Left colon (tissue), 2 donors: ENCODE data around the gene KRT40. TPM values are rescaled to one million over a fixed set of nuclear protein-coding genes. Genes with fewer than 3 reads are reported as not detected.
"Not testable (repeated sequence)": the region's sequence is repeated elsewhere in the genome, so short reads cannot be mapped to it uniquely, and the experiment has no call there.

ENCODE experiments used
- ATAC-seq: fragments of 200-7000 bp; cut with Tn5 transposase; one replicate; pipeline ENCODE4 v1.9.1; 2020; ENCODE audit warnings: mild to moderate bottlenecking, moderate library complexity
- DNase-seq, 2 donors: peaks; one replicate each; pipeline ENCODE4 v3.0.0-alpha.2; 2020
- intact Hi-C, 2 donors: fragments of 100-400 bp; cut with DNase I in 1 of 2; cut with micrococcal nuclease in 1 of 2; formaldehyde crosslinking; loops; one replicate each; pipeline versions ENCODE4 v1.11.2 to v1.14.0; 2022; cut with DNase I, micrococcal nuclease
- total RNA-seq, 2 donors: library from RNA; stranded (reverse); fragmentation: NEBNext Ultra II Directional; extraction: Animal tissue kit (Norgen Biotek cat#: 25700); gene quantifications; one replicate each; pipeline ENCODE4 v1.2.1, GENCODE V29; 2021
- donor health status: DM: no; HTN: no; CAD: no.
- donor health status: DM: yes; HTN: yes; CAD: no.

KRT40 gene
- total RNA-seq, 2 donors from 2014 or later: 0.21 to 0.39 TPM

DNA sequence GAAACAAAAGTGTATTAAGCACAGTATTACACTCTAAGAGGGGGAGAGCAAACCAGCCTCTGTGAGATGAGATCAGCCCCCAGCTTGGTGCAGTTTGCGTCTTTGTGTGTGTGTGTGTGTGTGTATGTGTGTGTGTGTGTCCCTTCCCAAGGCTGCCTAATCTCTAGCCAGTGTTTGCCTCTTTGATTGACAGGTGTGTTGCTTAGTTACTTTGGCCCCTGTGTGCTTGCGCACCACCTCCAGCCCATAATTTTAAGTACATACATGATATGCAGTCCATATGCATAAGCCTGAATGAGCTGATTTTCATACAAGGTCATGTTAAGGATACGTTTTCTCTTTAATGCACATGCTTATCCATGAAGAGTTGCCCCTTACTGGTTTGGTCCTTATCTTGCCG is 17.7 kb upstream of the KRT40 start:
- ATAC-seq: no peak
- DNase-seq: no peak
- intact Hi-C loops: no loop called here

DNA sequence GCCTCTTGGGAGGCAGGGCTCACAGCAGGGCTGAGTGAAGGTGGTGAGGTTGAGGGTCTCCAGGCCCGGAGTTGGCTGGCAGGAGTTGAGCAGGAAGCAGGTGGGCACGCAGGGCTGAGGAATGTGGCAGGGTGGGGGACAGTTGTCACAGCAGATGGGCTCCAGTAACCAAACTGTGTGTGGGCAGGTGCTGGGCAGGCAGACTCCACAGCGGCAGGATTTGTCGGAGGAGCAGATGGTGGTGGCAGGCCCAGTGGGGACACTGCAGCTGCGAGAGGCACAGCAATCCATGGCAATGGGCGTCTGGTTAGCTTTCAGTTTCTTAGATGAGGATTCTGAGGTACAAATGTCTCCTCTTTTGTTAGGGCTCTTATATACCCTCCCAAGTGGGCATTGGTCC is 15.4 kb upstream of the KRT40 start, which contains the start of gene KRTAP3-2:
TSS of gene KRTAP3-2 (minus strand) at position 344 of the 400 bp plus-strand sequence. CDS start at position 291, 53 bp downstream.
- intact Hi-C loops, ATAC-seq, DNase-seq: not testable (repeated sequence)

DNA sequence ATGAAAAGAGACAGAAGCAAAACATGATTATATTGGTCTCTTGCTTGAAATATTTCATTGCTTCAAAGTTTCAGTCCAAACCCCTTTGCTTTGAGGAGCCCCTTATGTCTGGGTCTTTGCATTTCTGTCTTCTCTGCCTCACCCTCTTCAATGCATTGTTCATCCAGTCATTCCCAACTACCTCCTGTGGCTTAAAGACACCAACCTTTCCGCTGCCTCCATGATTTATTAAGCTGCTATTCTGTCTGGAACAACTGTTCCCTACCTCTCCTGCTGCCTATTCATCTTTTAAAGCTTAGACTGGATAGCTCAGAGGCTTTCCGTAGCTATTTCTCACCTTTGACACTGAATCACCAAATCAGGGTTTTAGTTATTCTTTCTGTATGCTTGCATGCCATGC is 13.2 kb upstream of the KRT40 start:
- intact Hi-C loops: no loop called here
- no peak for ATAC-seq

DNA sequence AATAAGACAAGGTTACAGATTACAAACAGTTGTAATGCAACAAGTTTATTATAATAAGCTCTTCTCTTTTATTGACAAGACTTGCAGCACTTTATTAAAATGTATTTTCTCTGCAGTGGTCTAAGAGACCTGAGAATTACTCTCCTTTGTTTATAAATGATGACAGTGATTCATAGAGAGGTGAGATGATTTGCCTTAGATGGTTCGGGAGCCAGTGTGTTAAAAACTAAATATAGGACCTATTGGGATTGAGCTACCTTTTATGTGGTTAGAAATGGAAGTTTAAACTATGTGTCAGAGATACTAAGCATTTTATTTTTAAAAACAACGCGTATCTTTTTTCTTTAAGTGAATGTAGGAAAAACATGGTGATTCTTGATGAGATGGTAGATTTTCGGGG is 12.7 kb upstream of the KRT40 start:
- ATAC-seq (no peak), DNase-seq (no peak)
- intact Hi-C loops: no loop called here

More for the DNA sequence above, 13.2 kb upstream of the KRT40 start:
- no peak for DNase-seq

DNA sequence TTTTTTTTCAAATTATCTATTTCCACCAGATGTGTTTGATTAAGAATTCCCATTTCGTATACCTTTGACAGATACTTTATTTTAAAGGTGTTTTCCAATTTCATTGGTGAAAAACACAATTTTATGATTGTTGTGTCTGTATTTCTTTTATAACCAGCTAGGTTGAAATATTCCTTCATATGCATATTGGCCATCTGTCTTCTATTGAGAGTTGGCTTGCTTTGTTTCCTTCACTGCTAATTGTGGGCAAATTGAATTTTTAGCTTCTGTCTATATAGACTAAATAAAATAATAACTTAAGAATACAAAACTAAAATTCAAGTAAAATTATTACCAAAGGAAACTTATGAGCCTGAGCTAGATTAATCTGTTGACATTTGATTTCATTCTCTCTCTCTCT is 11.0 kb upstream of the KRT40 start:
- intact Hi-C loops: no loop called here
- no peak for ATAC-seq
- no peak for DNase-seq

DNA sequence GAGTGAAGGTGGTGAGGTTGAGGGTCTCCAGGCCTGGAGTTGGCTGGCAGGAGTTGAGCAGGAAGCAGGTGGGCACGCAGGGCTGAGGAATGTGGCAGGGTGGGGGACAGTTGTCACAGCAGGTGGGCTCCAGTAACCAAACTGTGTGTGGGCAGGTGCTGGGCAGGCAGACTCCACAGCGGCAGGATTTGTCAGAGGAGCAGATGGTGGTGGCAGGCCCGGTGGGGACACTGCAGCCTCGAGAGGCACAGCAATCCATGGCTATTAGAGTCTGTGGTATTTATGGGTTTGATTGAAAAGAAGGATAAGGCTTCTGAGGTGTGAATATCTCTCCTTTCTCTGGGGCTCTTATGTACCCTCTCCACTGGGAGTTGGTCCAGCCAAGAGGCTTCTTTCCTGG is 9.7 kb upstream of the KRT40 start, which contains the start of gene KRTAP3-3:
TSS of gene KRTAP3-3 (minus strand) at position 326 of the 400 bp plus-strand sequence. CDS start at position 259, 67 bp downstream.
- intact Hi-C loops: no loop called here
- ATAC-seq (no peak), DNase-seq (no peak)

DNA sequence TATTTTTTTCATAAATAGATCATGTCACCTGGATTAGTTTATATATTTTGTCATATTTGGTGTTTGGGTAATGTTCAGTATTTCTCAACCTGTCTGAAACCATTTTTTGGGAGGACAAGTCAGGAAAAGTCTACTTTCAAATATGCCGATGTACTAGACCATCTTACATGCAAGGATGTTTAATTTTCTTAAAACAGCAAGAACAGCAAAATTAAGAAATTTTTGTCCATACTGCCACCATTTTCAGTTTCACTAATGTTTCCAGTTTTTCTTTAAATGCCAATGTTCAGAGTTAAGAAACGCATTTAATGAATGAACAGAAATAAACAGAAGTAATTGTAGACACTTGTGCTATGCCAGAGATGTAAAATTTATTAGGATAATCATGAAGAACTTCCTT is 9.0 kb upstream of the KRT40 start:
- intact Hi-C loops: no loop called here
- DNase-seq (no peak), ATAC-seq (no peak)

DNA sequence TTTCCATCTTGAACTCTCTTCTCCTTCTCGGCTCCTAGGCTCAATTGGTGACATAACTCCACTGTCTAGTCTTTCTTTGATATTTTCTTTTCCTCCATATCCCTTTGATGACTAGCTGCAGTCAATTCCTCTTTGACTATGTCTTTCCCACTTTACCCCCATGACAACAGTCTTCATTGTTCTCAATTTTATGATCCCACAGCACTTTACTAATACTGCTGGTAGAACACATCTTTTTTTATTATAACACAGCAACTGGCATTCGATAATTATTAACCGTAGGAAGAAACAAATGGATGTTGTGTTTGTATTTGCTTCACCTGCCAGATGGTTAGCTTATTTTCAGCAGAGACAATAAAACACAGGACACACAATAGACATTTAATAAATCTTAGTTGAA is 8.5 kb upstream of the KRT40 start:
- DNase-seq: no peak
- ATAC-seq: peak; percentile 65
- intact Hi-C loops: no loop called here

DNA sequence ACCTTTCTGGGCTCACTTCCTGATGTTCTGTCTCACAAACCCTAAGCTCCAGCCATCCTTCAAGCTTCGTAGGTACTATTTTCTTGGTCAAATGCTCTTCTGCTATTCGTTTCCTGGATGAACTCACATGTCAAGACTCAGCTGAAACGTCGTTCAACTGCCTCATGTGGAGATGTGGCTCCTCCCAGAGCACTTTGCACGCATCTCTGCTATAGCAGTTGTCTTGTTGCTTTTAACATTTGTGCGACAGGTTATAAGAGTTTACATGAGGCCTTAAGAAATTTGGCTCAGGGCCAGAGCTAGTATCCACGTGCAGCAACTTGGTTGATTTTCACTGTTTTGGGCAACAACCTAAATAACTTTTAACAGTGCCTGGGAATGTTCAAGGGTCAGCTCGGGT is 2.8 kb upstream of the KRT40 start:
- ATAC-seq (no peak), DNase-seq (no peak)
- intact Hi-C loops: no loop called here

DNA sequence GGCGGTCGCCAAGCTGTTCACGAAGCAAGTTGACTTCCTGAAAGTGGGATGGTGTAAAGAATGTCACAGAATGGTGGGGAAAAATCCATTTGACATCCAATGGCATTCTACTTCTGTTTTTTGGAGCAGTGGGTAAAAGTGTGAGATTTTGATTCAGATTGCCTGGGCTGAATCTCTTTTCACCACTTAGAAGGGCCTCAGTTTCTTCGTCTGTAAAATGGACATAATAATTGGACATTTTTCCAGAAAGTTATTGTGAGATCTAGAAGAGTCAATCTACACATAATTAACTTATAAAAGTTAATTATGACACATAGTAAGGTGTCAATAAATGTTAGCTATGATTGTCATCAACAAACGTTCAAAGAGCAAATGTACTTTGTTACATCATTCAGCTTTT is 3.0 kb downstream of the KRT40 start:
- DNase-seq (no peak), ATAC-seq (no peak)

DNA sequence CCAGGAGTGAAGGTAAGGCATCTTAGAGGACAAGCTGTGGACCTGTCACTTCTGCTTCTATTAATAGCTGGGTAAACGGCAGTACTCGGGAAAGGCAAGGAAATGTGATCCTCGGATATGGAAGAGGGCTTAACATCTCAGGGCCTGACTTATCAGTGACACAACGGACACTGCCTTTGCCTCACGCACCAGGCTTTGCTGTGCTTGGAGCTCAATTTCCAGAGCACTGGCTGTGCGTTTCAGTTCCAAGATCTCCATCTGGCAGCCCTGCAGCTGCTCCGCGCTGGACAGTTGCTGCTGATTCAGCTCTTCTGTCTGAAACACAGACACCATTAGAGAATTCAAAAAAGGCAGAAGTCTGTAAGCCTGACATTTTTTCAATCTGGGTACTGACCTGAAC is 3.5 kb downstream of the KRT40 start:
- ATAC-seq (no peak), DNase-seq (no peak)
- intact Hi-C loops: no loop called here

More for the DNA sequence above, 3.0 kb downstream of the KRT40 start:
- intact Hi-C loops: no loop called here

DNA sequence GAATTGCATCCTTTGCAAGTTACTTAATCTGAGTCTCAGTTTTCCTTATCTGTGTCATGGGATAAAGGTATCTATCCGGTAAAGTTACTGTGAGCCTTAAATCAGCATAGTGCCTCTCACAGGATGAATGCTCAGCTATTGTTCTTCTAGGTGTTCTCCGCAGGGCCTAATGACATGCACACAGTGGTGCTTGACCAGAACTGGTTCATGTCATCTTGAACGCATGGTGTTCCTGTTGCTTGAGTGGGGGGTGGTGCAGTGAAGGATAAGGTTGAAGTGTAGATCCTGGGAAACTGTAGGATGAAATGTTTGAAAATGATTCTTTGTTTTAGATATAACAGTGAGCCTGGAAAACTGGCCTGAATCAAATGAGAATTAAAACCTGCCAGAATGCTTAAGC is 4.0 kb downstream of the KRT40 start:
- no peak for ATAC-seq
- intact Hi-C loops: no loop called here
- DNase-seq: no peak

DNA sequence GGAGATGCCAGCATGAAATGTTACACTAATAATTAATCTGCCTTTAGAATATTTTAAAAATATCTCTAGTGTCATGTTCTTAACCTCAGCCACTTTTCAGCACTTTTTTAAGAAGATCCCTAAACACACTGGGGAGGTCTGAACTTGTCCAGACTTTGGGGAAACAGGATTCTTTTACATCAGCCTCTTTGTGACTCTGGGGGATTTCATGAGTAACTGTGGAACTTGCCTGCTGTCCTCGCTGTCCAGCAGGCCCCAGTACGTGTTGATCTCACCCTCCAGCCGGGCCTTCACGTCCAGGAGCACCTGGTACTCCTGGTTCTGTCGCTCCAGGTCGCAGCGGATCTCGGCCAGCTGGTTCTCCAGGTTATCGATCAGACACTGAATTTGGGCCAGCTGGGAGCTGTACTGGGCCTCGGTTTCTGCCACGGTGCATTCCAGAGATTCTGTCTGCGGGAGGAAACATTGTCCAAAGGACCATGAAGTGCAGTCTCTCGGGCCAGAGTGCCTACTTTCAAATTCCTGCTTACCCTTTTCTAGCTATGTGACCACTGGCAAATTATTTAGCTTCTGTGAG is 5.5 kb downstream of the KRT40 start:
- DNase-seq: no peak
- no peak for ATAC-seq
- intact Hi-C loops: no loop called here

DNA sequence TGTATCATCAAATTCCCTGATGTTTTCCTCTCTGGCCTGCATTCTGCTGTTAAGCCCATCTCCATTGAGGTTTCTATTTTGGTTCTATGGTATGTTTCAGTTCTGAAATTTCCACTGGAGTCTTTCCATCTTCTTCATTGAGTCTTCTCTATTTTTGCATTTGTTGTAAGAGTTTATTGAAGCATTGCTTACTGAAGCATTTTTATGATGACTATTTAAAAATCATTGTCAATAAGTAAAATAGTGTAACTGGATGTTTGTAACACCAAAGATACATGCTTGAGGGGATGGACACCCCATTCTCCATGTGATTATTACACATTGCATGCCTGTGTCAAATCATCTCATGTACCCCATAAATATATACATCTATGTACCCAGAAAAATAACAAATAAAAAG is 8.6 kb downstream of the KRT40 start:
- intact Hi-C loops: no loop called here
- ATAC-seq (no peak), DNase-seq (no peak)

DNA sequence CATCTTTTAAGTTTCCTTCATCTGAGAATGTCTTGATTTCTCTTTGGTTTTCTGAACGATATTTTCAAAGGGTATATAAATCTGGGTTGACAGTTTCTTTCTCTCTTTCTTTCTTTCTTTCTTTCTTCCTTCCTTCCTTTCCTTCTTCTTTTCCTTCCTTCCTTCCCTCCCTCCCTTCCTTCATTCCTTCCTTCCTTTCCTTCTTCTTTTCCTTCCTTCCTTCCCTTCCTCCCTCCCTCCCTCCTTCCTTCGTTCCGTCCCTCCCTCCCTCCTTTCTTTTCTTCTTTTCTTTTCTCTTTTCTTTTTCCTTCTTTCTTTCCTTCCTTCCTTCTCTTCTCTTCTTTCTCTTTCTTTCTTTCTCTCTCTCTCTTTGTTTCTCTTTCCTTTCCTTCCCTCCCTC is 9.8 kb downstream of the KRT40 start:
- DNase-seq (no peak), ATAC-seq (no peak)
- intact Hi-C loops: no loop called here

DNA sequence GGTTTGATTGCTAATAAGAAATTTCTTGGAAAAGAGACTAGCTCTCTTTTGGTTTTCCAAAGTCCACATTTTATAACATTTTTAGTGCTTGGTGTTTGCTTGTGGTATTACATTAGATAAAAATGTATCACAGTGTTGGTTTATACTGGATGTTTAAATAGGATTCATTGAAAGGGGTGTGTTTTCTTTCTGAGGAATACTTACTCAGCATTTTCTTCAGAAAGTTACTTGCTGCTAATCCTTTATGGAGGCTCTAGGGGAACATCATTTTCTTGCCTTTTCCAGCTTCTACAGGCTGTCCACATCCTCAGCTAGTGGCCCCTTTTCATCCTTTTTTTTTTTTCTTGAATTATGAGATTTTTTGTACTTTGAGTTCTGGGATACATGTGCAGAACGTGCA is 16.5 kb downstream of the KRT40 start:
- ATAC-seq (no peak), DNase-seq (no peak)
- intact Hi-C loops: no loop called here

DNA sequence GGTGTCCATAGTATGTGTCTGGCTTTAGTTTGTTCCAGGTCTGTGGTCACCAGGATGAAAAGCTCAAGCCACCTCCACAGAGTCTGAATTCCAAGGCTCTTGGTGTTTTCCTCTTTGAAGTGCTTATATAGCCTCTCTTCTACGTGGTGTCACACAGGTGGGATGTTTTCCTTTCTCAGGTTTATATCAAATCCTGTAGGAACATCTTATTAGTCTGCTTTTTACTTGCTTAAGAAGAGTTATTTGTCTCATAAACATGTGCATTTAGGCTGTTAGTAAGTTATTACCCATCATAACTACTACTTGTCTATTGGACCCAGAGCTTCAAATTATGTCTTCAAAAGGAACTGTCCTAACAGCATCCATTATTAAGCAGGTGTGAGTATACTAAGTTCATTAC is 17.3 kb downstream of the KRT40 start, which contains the start of gene KRT39:
TSS of gene KRT39 (minus strand) at position 101 of the 400 bp plus-strand sequence. CDS start at position 9, 92 bp downstream.
- intact Hi-C loops: no loop called here
- DNase-seq (no peak), ATAC-seq (no peak)

DNA sequence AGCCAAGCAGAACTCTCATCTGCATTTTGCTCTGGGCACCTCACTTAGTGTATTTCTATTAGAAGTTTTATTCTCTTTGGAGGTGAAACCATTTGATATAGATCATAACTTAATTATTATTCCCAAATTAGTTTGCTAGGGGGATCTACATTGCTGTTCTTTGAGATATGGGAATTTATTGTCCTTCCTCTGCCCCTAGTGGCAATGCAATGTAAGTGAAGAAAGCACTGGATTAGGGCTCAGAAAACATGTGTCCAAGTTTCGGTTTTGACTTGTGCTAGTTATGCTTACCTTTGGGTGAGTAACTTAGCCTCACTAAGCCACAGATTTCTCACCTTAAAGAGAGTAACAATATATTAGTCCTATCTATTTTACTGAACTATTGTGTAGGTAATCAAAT is 20.3 kb downstream of the KRT40 start:
- intact Hi-C loops: no loop called here
- DNase-seq: no peak
- ATAC-seq: peak; percentile 77

DNA sequence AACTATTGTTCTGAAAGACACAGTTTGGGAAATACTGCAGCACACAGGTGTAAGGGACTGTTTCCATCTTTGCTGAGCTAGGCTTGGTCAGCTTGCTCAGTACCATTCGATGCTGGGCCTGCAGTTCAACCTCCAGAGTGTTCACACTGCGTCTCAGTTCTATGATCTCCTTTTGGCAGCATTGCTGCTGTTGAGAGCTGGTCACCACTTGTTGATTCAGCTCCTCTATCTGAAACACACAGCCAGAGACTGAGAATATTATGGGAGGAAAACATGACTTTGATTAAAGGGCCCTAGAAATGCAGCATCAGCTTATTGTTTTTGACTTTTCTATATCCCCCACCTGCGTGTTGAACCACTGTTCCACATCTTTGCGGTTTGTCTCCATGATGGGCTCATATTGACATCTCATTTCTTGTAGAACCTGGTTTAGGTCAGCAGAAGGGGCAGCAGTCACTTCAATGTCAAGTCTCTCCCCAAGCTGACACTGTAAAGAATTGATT is 22.0 kb downstream of the KRT40 start:
- intact Hi-C loops: no loop called here
- DNase-seq: no peak
- ATAC-seq: no peak

DNA sequence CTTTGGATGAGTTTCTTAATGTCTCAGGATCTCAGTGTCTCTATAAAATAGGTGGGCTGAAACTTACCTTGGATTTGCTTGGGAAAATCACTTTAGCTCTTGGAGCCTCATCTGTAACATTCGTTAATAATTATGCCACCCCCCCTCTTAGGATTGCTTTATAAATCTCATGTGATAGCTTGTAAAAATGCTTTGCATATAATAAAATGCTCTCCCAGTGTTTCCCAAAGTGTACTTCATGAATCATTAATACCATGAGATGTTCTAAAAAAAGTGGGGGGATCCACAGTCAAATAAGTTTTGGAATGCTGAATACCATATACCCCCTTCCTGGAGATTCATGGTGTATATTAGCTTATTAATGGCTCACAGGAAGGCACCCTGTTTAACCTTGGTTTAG is 22.5 kb downstream of the KRT40 start:
- intact Hi-C loops: no loop called here
- no peak for ATAC-seq
- DNase-seq: no peak

DNA sequence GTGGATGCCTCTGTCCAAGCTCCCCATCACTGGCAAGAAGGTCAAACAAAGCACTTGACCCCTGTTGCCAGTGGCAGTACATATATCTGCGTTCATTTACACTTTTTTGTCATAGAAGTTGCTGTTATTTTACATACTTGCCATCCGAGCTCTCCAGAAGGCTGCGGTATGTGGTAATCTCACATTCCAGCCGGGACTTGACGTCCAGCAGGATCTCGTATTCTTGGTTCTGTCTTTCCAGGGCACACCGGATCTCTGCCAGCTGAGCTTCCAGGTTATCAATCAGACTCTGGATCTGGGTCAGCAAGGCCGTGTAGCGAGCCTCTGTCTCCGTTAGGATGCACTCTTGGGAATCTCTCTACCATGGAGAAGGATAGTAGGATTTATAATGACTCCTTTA is 24.0 kb downstream of the KRT40 start:
- DNase-seq (no peak), ATAC-seq (no peak)
- intact Hi-C loops: no loop called here
